Activated naive CD4-positive, alpha-beta T cell treated with anti-CD3 and anti-CD28 coated beads, Interleukin-2, amount 10 ng/mL, durations not matched to agents 7 days and 5 days (primary cell): Measurements from ENCODE around the gene SLC24A3.
"Not testable (repeated sequence)": the region's sequence is repeated elsewhere in the genome, so short reads cannot be mapped to it uniquely, and the experiment has no call there.

ENCODE experiments used
- CTCF ChIA-PET: fragments of 350-600 bp; sonication (Branson Sonifier 250); formaldehyde crosslinking; loops from one replicate; lab custom pipeline; 2021; ENCODE audit warnings: antibody characterized with exemption; lab: Charles Lee
- DNase-seq: peaks from one replicate; pipeline ENCODE4 v3.0.0-alpha.2; 2020
- H3K27ac Mint-ChIP-seq: one replicate; pipeline ENCODE4 v1.8.0; 2021; ENCODE audit warnings: mild to moderate bottlenecking, moderate library complexity, mixed read lengths
- H3K27me3 Mint-ChIP-seq: one replicate; pipeline ENCODE4 v1.8.0; 2021; ENCODE audit warnings: mild to moderate bottlenecking, mixed read lengths
- H3K36me3 Mint-ChIP-seq: one replicate; pipeline ENCODE4 v1.8.0; 2021; ENCODE audit warnings: mixed read lengths
- H3K4me1 Mint-ChIP-seq: one replicate; pipeline ENCODE4 v1.8.0; 2021; ENCODE audit warnings: mixed read lengths
- H3K4me3 Mint-ChIP-seq: one replicate; pipeline ENCODE4 v1.8.0; 2021; ENCODE audit warnings: mild to moderate bottlenecking, moderate library complexity, mixed read lengths
- H3K9me3 Mint-ChIP-seq: one replicate; pipeline ENCODE4 v1.8.0; 2021; ENCODE audit warnings: mixed read lengths

The SLC24A3 gene

DNA sequence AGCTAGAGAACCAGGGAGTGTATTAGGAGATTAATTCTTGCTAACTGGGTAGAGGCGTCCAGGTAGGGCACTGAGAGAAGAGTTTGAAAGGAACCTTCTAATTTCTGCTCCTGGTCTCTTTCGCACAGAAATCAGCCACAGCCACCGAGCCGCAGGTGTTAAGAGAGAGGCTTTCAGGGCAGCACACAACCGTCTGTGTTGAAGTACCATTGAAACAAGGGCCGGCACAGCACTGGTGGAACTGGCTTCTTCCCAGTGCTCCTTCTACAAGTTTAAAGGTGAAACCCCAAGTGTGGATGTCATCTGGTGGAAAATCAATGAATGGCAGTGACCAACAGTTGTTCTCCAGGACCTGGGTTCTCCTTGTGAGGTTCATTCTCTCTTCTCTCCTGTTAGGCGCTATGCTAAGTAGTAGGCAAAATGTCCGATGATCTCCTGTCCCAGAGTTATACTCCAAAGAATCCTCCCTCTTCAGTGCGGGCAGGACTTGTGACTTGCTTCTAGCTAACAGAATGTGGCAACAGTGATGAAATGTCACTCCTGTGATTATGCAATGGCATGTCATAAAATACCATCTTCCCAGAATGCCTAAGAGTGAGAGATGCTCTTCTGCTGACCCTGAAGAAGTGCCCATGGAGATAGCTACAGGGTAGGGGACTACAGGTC lies 530.7 kb downstream of the SLC24A3 start:
- no peaks in the 10 kb centered on the region for H3K4me1 Mint-ChIP-seq
- DNase-seq, result no peak
- H3K27ac Mint-ChIP-seq, result no peak overlapping the region
- no peaks in the 10 kb centered on the region for H3K9me3 Mint-ChIP-seq
- peaks cover 13% of the 10 kb centered on the region for H3K27me3 Mint-ChIP-seq
- H3K36me3 Mint-ChIP-seq, result no peaks in the 10 kb centered on the region
- CTCF ChIA-PET, result no interaction called here
- H3K4me3 Mint-ChIP-seq, result no peak overlapping the region

DNA sequence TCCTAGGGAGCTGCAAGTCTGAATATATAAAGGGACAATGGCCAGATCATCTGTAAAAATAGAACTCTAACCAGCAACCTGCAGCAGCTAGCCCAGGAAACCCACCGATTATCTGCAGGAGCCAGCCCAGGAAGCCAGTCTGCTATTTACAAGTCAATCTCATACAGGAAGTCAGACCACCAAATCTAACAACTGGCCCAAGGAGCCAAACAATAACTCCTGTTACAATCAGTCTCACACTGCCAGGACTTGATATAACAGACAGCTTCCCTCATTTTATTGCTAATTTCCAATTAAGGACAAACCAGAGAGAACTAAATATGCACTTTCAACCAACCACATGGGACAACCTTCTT lies 531.2 kb downstream of the SLC24A3 start:
- H3K4me3 Mint-ChIP-seq, result no peak overlapping the region
- no peak for DNase-seq
- peaks cover 13% of the 10 kb centered on the region for H3K27me3 Mint-ChIP-seq
- H3K4me1 Mint-ChIP-seq, result no peaks in the 10 kb centered on the region
- no peaks in the 10 kb centered on the region for H3K36me3 Mint-ChIP-seq
- no peak overlapping the region for H3K27ac Mint-ChIP-seq
- CTCF ChIA-PET, result no interaction called here
- no peaks in the 10 kb centered on the region for H3K9me3 Mint-ChIP-seq

DNA sequence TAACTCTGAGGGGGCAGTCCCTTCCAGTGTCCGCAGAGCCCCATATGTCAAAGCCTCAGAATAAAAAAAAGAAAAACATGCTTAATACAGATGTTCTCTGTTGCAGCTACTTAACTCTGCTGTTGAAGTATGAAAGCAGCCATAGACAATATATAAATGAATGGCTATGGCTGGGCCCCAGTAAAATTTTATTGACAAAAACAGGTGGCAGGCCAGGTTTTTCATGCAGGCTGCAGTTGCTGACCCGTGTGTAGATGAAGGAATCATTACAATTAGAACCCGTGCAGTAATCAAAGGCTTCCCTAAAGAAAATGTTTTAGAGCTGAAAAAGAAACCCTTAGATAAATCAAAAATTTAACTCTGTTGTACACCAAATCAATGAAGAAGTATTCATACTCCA lies 532.7 kb downstream of the SLC24A3 start:
- Mint-ChIP-seq H3K4me1 (no peaks in the 10 kb centered on the region), H3K9me3 (no peaks in the 10 kb centered on the region), H3K4me3 (no peak overlapping the region), H3K36me3 (no peaks in the 10 kb centered on the region), H3K27ac (no peak overlapping the region), H3K27me3 (peaks cover 5% of the 10 kb centered on the region)
- CTCF ChIA-PET, result no interaction called here
- no peak for DNase-seq

DNA sequence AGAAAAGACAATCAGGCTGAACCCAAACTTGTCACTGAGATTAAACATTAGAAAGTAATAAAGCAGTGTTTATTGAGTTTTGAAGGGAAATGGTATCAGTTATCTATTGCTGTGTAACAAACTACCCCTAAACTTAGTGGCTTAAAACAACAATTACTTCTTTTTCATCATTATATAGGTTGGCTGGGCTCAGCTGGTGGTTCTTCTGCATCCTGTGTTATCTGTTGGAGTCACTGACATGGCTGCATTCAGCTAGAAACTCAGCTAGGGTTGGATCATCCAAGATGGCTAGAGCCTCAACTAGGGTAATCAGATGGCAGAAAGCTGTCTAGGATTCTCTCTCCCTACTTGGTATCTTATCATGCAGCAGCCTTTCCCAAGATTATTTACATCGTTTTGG lies 533.1 kb downstream of the SLC24A3 start:
- H3K27ac Mint-ChIP-seq, result no peak overlapping the region
- no peaks in the 10 kb centered on the region for H3K9me3 Mint-ChIP-seq
- H3K4me3 Mint-ChIP-seq, result no peak overlapping the region
- CTCF ChIA-PET, result no interaction called here
- H3K27me3 Mint-ChIP-seq, result peaks cover 5% of the 10 kb centered on the region
- H3K4me1 Mint-ChIP-seq, result no peaks in the 10 kb centered on the region
- DNase-seq, result no peak
- H3K36me3 Mint-ChIP-seq, result no peaks in the 10 kb centered on the region

DNA sequence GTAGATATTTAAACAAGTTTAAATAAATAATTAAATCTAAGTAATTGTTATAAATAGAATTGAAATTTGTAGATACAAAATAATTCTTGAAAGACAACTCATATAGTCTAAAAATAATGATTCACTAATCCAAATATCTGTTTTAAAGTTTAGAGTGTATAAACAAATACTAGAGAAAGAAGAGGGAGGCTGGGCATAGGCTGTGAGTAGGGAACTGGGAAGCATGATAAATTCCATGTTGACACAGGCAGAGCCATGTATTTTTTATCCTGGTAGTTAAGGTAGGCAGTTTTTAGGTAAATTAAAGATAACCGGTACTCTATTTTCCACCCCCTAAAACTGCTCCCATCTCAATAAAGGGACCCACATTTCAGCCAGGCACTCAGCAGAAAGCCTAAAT lies 534.0 kb downstream of the SLC24A3 start:
- CTCF ChIA-PET, result no interaction called here
- Mint-ChIP-seq H3K36me3 (no peaks in the 10 kb centered on the region), H3K4me3 (no peak overlapping the region), H3K27ac (no peak overlapping the region), H3K27me3 (peaks cover 5% of the 10 kb centered on the region), H3K4me1 (no peaks in the 10 kb centered on the region), H3K9me3 (no peaks in the 10 kb centered on the region)
- DNase-seq, result no peak

DNA sequence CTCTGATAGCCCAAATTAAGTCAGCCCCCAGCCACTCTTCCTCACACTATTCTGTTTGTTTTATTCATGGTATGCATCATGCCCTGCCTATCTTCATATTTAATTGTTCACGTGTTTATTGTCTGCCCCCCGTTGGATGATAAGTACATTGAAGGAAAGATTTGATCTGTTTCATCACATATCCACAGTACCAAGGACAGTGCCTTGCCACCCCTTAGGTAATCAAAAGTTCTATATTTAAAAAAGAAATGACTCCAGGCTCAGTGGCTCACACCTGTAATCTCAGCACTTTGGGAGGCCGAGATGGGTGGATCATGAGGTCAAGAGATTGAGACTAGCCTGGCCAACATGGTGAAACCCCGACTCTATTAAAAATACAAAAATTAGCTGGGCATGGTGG lies 535.5 kb downstream of the SLC24A3 start:
- Mint-ChIP-seq H3K4me3 (no peak overlapping the region), H3K27ac (no peak overlapping the region), H3K36me3 (no peaks in the 10 kb centered on the region), H3K27me3 (peaks cover 5% of the 10 kb centered on the region), H3K9me3 (no peaks in the 10 kb centered on the region), H3K4me1 (no peaks in the 10 kb centered on the region)
- DNase-seq, result no peak
- CTCF ChIA-PET, result no interaction called here

DNA sequence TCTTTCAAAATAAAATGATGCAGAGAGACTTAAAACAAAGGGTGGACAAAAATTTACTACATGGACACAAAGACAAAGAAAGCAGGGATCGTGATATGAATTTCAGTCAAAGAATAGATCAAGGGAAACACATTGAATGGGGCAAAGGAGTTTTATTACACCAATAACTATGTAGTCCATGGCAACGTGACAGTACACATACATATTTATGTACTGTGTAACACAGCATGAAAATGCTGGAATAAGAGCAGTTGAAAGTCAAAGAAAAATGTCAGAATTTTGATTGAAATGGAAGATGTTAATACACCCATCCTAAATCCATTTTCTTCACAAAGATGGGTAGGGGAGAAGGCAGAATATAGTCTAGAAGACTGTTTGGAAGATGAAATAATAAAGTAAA lies 536.2 kb downstream of the SLC24A3 start:
- Mint-ChIP-seq H3K9me3 (no peaks in the 10 kb centered on the region), H3K4me1 (no peaks in the 10 kb centered on the region), H3K27ac (no peak overlapping the region), H3K4me3 (no peak overlapping the region), H3K36me3 (no peaks in the 10 kb centered on the region), H3K27me3 (no peaks in the 10 kb centered on the region)
- DNase-seq, result no peak
- CTCF ChIA-PET, result no interaction called here

DNA sequence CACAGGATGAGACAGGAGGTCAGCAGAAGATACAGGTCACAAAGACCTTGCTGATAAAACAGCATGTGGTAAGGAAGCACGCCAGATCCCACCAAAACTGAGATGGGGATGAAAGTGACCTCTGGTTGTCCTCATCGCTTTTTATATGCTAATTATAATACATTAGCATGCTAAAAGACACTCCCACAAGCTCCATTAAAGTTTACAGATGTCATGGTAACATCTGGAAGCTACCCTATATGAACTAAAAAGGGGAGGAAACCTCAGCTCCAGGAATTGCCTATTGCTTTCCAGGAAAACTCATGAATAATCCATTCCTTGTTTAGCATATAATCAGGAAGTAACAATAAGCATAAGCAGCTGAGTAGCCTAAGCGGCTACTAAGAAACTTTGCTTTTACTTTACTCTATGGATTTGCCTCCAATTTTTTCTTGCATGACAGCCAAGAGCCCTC lies 537.2 kb downstream of the SLC24A3 start:
- H3K4me1 Mint-ChIP-seq, result no peaks in the 10 kb centered on the region
- H3K9me3 Mint-ChIP-seq, result no peaks in the 10 kb centered on the region
- no peak for DNase-seq
- no peak overlapping the region for H3K27ac Mint-ChIP-seq
- H3K4me3 Mint-ChIP-seq, result no peak overlapping the region
- H3K27me3 Mint-ChIP-seq, result no peaks in the 10 kb centered on the region
- no peaks in the 10 kb centered on the region for H3K36me3 Mint-ChIP-seq
- CTCF ChIA-PET, result no interaction called here

DNA sequence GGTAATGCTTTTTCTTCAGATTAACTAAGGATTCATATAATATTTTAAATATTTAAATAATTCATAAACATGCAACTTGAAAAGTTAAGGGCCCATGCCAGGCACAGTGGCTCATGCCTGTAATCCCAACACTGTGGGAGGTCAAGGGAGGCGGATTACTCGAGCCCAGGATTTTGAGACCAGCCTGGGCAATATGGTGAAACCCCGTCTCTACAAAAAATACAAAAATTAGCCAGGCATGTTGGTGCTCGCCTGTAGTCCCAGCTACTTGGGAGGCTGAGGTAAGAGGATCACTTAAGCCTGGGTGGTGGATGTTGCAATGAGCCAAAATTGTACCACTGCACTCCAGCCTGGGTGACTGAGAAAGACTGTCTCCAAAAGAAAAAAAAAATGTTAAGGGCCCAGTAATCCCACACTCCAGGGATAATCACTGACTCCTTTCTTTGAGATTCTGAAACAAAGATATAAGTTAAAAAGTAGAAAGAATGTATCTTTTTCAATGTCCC lies 537.7 kb downstream of the SLC24A3 start:
- no peaks in the 10 kb centered on the region for H3K36me3 Mint-ChIP-seq
- DNase-seq, result no peak
- H3K27me3 Mint-ChIP-seq, result no peaks in the 10 kb centered on the region
- H3K4me3 Mint-ChIP-seq, result no peak overlapping the region
- no peaks in the 10 kb centered on the region for H3K9me3 Mint-ChIP-seq
- CTCF ChIA-PET, result no interaction called here
- H3K27ac Mint-ChIP-seq, result no peak overlapping the region
- no peaks in the 10 kb centered on the region for H3K4me1 Mint-ChIP-seq

DNA sequence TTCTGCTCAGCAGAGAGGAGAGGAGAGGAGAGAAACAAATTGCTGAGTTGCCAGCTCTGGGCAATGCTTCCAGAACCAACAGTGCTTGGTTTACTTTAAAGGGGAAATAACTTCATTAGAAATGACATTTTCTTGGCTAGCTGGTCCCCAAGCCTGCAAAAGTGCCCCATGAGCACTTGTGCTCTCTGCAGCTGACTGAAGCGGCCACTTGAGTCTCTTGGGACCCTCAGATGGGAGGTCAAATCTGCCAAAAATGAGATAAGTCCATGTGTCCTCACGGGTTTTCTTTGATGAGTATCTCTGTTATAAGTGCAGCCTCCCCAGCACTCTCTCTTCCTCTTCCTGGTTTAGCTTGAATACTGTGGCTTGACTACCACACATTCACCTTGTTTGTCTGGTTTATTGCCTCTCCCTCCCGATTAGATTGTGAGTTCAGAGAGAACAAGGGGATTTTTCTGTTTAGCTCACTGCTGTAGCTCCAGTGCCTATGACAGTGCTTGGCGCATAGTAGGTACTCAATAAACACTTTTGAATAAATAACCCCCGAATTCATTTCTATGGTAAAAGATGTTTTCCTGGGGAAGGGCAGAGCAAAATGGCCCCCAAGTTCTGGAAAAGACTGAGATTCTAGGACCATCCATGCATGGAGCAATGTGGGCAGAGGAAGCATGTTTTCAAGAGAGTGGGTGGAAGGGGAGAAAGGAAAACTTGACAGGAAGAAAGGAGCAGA lies 538.6 kb downstream of the SLC24A3 start:
- Mint-ChIP-seq H3K36me3 (no peaks in the 10 kb centered on the region), H3K4me3 (no peak overlapping the region), H3K4me1 (no peaks in the 10 kb centered on the region), H3K27me3 (peaks cover 4% of the 10 kb centered on the region), H3K9me3 (no peaks in the 10 kb centered on the region), H3K27ac (no peak overlapping the region)
- DNase-seq, result no peak
- CTCF ChIA-PET, result no interaction called here

DNA sequence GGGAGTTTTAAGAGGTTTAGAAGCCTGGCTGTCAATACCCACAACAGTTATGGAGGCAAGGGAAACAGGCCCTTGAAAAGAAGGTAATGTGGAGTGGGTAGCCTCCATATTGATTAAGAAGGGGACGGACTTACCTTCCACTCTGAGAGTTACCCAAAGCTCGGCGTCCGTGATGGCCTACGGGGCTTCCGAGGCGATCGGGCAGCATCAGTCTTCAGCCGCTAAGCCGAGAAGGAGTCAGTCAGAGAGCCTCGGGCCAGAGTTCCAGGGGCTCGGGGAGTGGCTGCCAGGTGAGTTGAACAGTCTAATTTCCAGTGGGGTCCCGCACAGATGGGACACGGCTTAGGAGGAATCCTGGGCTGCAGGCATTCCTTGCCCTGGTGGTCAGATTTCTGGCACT lies 541.8 kb downstream of the SLC24A3 start:
- H3K4me1 Mint-ChIP-seq, H3K4me3 Mint-ChIP-seq, H3K36me3 Mint-ChIP-seq, DNase-seq, CTCF ChIA-PET, H3K9me3 Mint-ChIP-seq, H3K27ac Mint-ChIP-seq: not testable (repeated sequence)
- peaks cover 34% of the 10 kb centered on the region for H3K27me3 Mint-ChIP-seq

DNA sequence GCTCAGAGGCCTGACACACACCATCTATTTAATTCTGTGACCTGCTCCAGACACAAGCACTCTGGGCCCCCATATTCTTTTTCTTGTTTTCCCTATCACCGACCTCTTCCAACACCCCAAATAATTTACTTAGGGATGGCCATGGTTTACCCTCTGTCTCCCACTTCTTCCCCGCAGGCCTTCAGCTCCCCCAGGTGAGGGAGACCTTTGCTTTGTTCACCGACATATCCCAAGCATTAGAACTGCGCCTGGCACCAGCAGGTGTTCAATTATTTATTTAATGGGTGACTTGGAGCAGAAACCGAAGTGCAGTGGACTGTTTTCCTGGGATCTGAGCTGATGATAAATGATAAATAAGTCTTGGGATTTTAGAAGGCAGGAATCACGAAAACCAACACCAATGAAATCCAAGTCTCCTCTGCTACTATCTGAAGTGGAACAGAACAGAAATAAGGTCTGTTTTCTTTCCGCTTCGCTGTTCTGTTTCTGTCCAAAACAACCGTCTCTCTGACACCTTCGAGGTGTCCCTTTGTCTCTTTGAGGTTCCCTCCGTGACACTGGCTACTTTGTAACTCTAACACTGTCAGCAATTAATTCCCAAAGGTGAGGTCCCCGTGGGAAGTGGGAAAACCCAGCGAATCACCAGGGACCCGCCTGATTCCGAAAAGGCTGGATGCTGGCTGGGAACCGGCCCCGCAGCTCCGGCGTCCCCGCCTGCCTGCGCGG lies 544.5 kb downstream of the SLC24A3 start:
- CTCF ChIA-PET, result no interaction called here
- Mint-ChIP-seq H3K36me3 (no peaks in the 10 kb centered on the region), H3K27me3 (peaks cover 49% of the 10 kb centered on the region), H3K9me3 (no peaks in the 10 kb centered on the region), H3K4me3 (no peak overlapping the region), H3K4me1 (no peaks in the 10 kb centered on the region), H3K27ac (no peak overlapping the region)
- no peak for DNase-seq

DNA sequence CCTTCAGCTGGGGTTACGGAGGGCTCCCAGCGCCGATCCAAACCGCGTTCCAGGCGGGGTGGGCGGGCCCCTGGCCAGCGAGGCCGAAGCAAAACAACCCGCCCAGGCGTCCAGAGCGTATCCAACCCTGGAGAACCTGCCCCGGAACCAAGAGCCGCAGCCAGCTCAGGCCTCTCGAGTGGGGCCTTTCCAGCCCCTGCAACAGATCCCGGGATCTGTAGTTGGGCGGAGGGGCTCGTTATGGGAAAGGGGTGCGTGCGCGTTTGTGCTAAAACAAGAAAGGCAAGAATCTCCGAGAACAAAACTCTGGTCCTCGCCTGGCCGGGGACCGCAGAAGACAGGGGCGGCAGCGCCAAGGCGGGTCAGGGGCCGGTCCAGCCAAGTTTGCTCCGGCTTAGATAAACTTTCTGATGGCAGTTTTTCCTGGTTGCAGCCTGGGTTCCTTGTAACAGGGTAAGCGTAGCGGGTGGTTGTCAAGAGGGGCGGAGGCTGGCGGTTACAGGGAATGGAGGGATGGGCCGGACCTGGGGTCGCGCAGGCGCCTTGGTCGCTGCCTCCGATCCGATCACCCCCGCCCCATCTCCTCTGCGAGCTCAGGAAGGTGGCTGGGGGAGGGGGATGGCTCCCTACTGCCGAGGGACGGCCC lies 545.2 kb downstream of the SLC24A3 start:
- Mint-ChIP-seq H3K27ac (no peak overlapping the region), H3K4me1 (no peaks in the 10 kb centered on the region), H3K27me3 (peaks cover 49% of the 10 kb centered on the region), H3K36me3 (no peaks in the 10 kb centered on the region), H3K4me3 (no peak overlapping the region), H3K9me3 (no peaks in the 10 kb centered on the region)
- no peak for DNase-seq
- CTCF ChIA-PET, result no interaction called here

DNA sequence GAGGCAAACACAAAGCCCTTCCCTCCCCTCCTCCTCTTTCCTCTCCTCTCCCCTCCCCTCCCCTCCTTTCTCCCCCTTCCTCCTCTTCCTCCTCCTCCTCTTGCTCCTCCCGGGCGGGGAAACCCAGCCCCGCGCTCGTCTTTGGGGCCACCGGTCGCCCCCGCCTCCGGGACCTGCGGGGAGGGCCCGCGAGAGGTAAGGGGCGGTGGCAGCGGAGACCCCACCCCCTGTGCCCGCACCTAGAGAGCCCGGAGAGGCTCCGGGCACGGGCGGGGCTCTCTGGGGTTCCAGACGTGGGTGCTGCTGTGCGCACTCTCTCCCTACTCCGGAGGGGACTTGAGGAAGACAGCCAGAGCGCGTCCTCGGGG lies 545.7 kb downstream of the SLC24A3 start, which contains the start of gene RIN2:
Gene RIN2, plus strand, starts transcription at position 126 of the 368 bp plus-strand sequence. CDS start 131,344 bp downstream, outside the sequence.
- DNase-seq, result no peak
- CTCF ChIA-PET, result no interaction called here
- H3K9me3 Mint-ChIP-seq, result no peaks in the 10 kb centered on the region
- peaks cover 49% of the 10 kb centered on the region for H3K27me3 Mint-ChIP-seq
- no peaks in the 10 kb centered on the region for H3K4me1 Mint-ChIP-seq
- H3K27ac Mint-ChIP-seq, result no peak within 1 kb of the TSS
- no peak within 1 kb of the TSS for H3K4me3 Mint-ChIP-seq
- H3K36me3 Mint-ChIP-seq, result no peaks in the 10 kb centered on the region
